GM18870 (cell line): ENCODE data around the gene HENMT1.
A peak's percentile ranks its signal among the peaks of the same experiment; 100 is the strongest.
"Not testable (repeated sequence)": the region's sequence is repeated elsewhere in the genome, so short reads cannot be mapped to it uniquely, and the experiment has no call there.

Source experiments
- ATAC-seq: cut with Tn5 transposase; IDR thresholded peaks from one replicate; pipeline ENCODE4 v1.9.1; 2021; ENCODE audit warnings: moderate library complexity; ENCODE audit not compliant: unreplicated experiment

The HENMT1 gene

GRCh38 chr1:108661030-108661609 is at the start of gene HENMT1:
HENMT1 (minus strand) TSS chr1:108661093; CDS start chr1:108659884, 1,209 bp downstream.
- peak; percentile 72 for ATAC-seq

GRCh38 chr1:108708691-108709660 is 48.1 kb upstream of the HENMT1 start:
- ATAC-seq = no peak

GRCh38 chr1:108706643-108707042 is 45.8 kb upstream of the HENMT1 start:
- ATAC-seq = no peak

GRCh38 chr1:108704496-108704895 is 43.6 kb upstream of the HENMT1 start:
- no peak for ATAC-seq

- ATAC-seq = no peak
These were observed 43.0 kb upstream of the HENMT1 start for GRCh38 chr1:108703939-108704338.

GRCh38 chr1:108702109-108702508 is 41.2 kb upstream of the HENMT1 start:
- not testable (repeated sequence) for ATAC-seq

- ATAC-seq = no peak
These were observed 40.4 kb upstream of the HENMT1 start for GRCh38 chr1:108701176-108701849.

- ATAC-seq = no peak
These were observed 38.8 kb upstream of the HENMT1 start for GRCh38 chr1:108699375-108700332.

- ATAC-seq = no peak
These were observed 34.6 kb upstream of the HENMT1 start for GRCh38 chr1:108695535-108695934.

- peak; percentile 67 for ATAC-seq
These were observed 32.1 kb upstream of the HENMT1 start for GRCh38 chr1:108692724-108693655.

GRCh38 chr1:108691942-108692723 is 31.2 kb upstream of the HENMT1 start, which contains the start of gene PRPF38B:
PRPF38B (plus strand) TSS chr1:108692310; CDS start chr1:108692592, 282 bp downstream.
- peak; percentile 75 for ATAC-seq

GRCh38 chr1:108691128-108691941 is 30.4 kb upstream of the HENMT1 start:
- no peak for ATAC-seq

- ATAC-seq = no peak
These were observed 25.9 kb upstream of the HENMT1 start for GRCh38 chr1:108686614-108687313.

- no peak for ATAC-seq
These were observed 24.6 kb upstream of the HENMT1 start for GRCh38 chr1:108685529-108685928.

GRCh38 chr1:108681701-108682100 is 20.8 kb upstream of the HENMT1 start:
- ATAC-seq = not testable (repeated sequence)

GRCh38 chr1:108679586-108680213 is 18.8 kb upstream of the HENMT1 start:
- ATAC-seq = no peak
